Calu3 (cell line): ENCODE data around the gene CAT. TPM values are rescaled to one million over a fixed set of nuclear protein-coding genes. Genes with fewer than 3 reads are reported as not detected.

Experiments used
- BruUV-seq: library from RNA; stranded (reverse); fragments of 400-500 nt; replicated peaks from 2 replicates; lab custom pipeline; 2021; lab: Mats Ljungman, UMichigan
- CTCF ChIA-PET: fragments of 300-600 bp; sonication (Branson Sonifier 250); formaldehyde crosslinking; loops from one replicate; lab custom pipeline; 2022; ENCODE audit warnings: antibody characterized with exemption; lab: Charles Lee
- DNase-seq: peaks from one replicate; pipeline ENCODE4 v3.0.0; 2022
- H3K27ac Mint-ChIP-seq: one replicate; pipeline ENCODE4 v1.8.0; 2022; ENCODE audit warnings: mixed read lengths; ENCODE audit not compliant: unreplicated experiment
- H3K27me3 Mint-ChIP-seq: one replicate; pipeline ENCODE4 v1.8.0; 2022; ENCODE audit warnings: mixed read lengths; ENCODE audit not compliant: unreplicated experiment
- H3K36me3 Mint-ChIP-seq: one replicate; pipeline ENCODE4 v1.8.0; 2022; ENCODE audit warnings: mild to moderate bottlenecking, moderate library complexity, mixed read lengths; ENCODE audit not compliant: insufficient read depth, unreplicated experiment
- H3K4me1 Mint-ChIP-seq: one replicate; pipeline ENCODE4 v1.8.0; 2022; ENCODE audit warnings: mild to moderate bottlenecking, low read depth, mixed read lengths; ENCODE audit not compliant: unreplicated experiment
- H3K4me3 Mint-ChIP-seq: one replicate; pipeline ENCODE4 v1.8.0; 2022; ENCODE audit warnings: mild to moderate bottlenecking, low read depth, moderate library complexity, mixed read lengths; ENCODE audit not compliant: unreplicated experiment
- H3K9me3 Mint-ChIP-seq: one replicate; pipeline ENCODE4 v1.8.0; 2022; ENCODE audit warnings: low read depth, mixed read lengths; ENCODE audit not compliant: unreplicated experiment
- CTCF ChIP-seq: fragments of 200-600 bp; IDR thresholded peaks from one replicate; pipeline ENCODE4 v1.8.0; 2022; ENCODE audit warnings: antibody characterized with exemption; ENCODE audit not compliant: unreplicated experiment
- intact Hi-C: fragments of 100-400 bp; cut with micrococcal nuclease; formaldehyde crosslinking; loops from one replicate; pipeline ENCODE4 v1.10.0; 2022; ENCODE audit not compliant: unreplicated experiment
- total RNA-seq: library from RNA; stranded (reverse); gene quantifications from 2 replicates; pipeline ENCODE4 v1.2.3, GENCODE V29; 2022

The CAT gene
- total RNA-seq, 1 experiment from 2014 or later, result 54.5 TPM

GRCh38 chr11:34397811-34398210 is 40.9 kb upstream of the CAT start:
- CTCF ChIA-PET, result no interaction called here

GRCh38 chr11:34403431-34403830 is 35.3 kb upstream of the CAT start:
- Mint-ChIP-seq H3K4me1 (peaks cover 30% of the 10 kb centered on the region), H3K4me3 (no peak overlapping the region), H3K27ac (no peak overlapping the region), H3K36me3 (peaks cover 6% of the 10 kb centered on the region), H3K9me3 (no peaks in the 10 kb centered on the region), H3K27me3 (peaks cover 13% of the 10 kb centered on the region)
- CTCF ChIA-PET, result no interaction called here
- intact Hi-C loops, result no loop called here
- DNase-seq, result no peak
- BruUV-seq, result no TSS peak
- TF ChIP-seq CTCF, result no peak

More at GRCh38 chr11:34397811-34398210, 40.9 kb upstream of the CAT start:
- no peak for DNase-seq
- peaks cover 14% of the 10 kb centered on the region for H3K4me1 Mint-ChIP-seq
- BruUV-seq, result no TSS peak
- H3K27ac Mint-ChIP-seq, result no peak overlapping the region
- no peak overlapping the region for H3K4me3 Mint-ChIP-seq
- H3K27me3 Mint-ChIP-seq, result no peaks in the 10 kb centered on the region
- peaks cover 7% of the 10 kb centered on the region for H3K9me3 Mint-ChIP-seq
- H3K36me3 Mint-ChIP-seq, result no peaks in the 10 kb centered on the region
- TF ChIP-seq CTCF, result no peak
- intact Hi-C loops, result no loop called here

GRCh38 chr11:34404280-34404679 is 34.5 kb upstream of the CAT start:
- Mint-ChIP-seq H3K9me3 (no peaks in the 10 kb centered on the region), H3K27me3 (peaks cover 13% of the 10 kb centered on the region), H3K36me3 (peaks cover 6% of the 10 kb centered on the region), H3K4me1 (peaks cover 37% of the 10 kb centered on the region), H3K4me3 (no peak overlapping the region), H3K27ac (no peak overlapping the region)
- CTCF ChIA-PET, result no interaction called here
- no peak for DNase-seq
- no peak for TF ChIP-seq CTCF
- intact Hi-C loops, result no loop called here
- no TSS peak for BruUV-seq

- CTCF ChIA-PET, result no interaction called here
- no peak for DNase-seq
- intact Hi-C loops, result no loop called here
- Mint-ChIP-seq H3K27me3 (peaks cover 13% of the 10 kb centered on the region), H3K4me3 (no peak overlapping the region), H3K9me3 (no peaks in the 10 kb centered on the region), H3K27ac (peak overlapping the region; percentile 66), H3K36me3 (peaks cover 6% of the 10 kb centered on the region), H3K4me1 (peaks cover 37% of the 10 kb centered on the region)
- TF ChIP-seq CTCF, result no peak
- no TSS peak for BruUV-seq
Observed at GRCh38 chr11:34405079-34405858, 33.5 kb upstream of the CAT start.
